Measurements from ENCODE around the gene IFNG. TPM values are rescaled to one million over a fixed set of nuclear protein-coding genes. Genes with fewer than 3 reads are reported as not detected.

IFNG gene
- polyA plus RNA-seq, 1 donor (not counting 4 experiments of a cell fraction or from before 2014, with no cell fraction given) = not detected

DNA sequence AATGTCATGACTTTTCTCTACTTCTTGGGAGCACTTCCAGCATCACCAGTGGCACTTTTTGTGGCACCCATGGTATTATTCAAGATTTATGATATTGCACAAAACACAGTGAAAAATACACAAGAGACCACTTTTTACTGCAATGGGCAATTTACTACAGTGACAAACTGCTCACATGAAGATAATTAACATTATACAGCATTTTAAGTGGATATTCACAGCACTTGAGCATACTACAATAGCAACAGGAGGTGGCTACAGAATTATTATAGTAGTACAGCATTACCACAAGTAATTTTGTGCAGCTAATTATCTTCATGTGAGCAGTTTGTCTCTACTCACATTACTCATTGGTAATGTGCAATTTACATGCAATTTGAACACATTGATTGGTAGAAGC, 47.7 kb upstream of the IFNG start:
- Histone ChIP-seq H3K27ac (ENCODE audit: control insufficient read depth, insufficient read depth, low read length) (no peak overlapping the region), H3K79me2 (ENCODE audit: control insufficient read depth, insufficient read depth, low read length) (no peaks in the 10 kb centered on the region), H3K9me1 (ENCODE audit: control insufficient read depth, extremely low read depth, insufficient read depth, low read length) (no peaks in the 10 kb centered on the region), H3K4me2 (ENCODE audit: control insufficient read depth, extremely low read depth, insufficient read depth, low read depth, low read length) (no peak overlapping the region), H3K9me3 (ENCODE audit: control insufficient read depth, low read depth, low read length) (no peaks in the 10 kb centered on the region), H3K4me1 (ENCODE audit: control insufficient read depth, extremely low read depth, insufficient read depth, low read length) (no peaks in the 10 kb centered on the region), H3K4me3 (ENCODE audit: control insufficient read depth in 2 of 3, extremely low read depth in 1 of 3, insufficient read depth in 2 of 3, low read depth in 1 of 3, low read length in 3 of 3) (no peak overlapping the region), H2AFZ (ENCODE audit: control insufficient read depth, low read length) (no peak overlapping the region), H3K36me3 (ENCODE audit: control insufficient read depth in 2 of 2, extremely low read depth in 1 of 2, insufficient read depth in 2 of 2, low read length in 2 of 2) (no peaks in the 10 kb centered on the region), H3K9ac (ENCODE audit: control insufficient read depth, extremely low read depth, insufficient read depth, low read length) (no peak overlapping the region), H4K20me1 (ENCODE audit: control insufficient read depth, extremely low read depth, insufficient read depth, low read length) (no peaks in the 10 kb centered on the region), H3K27me3 (ENCODE audit: control insufficient read depth, extremely low read depth, insufficient read depth, low read length) (peaks cover 13% of the 10 kb centered on the region)
- TF ChIP-seq EZH2 (IDR thresholded peaks at IDR 0.05; ENCODE audit: low read length) = no peak
- no peak for TF ChIP-seq CTCF (optimal IDR thresholded peaks at IDR 0.05 in 1 of 3, IDR thresholded peaks at IDR 0.05 in 1 of 3, conservative IDR thresholded peaks at IDR 0.05 in 1 of 3; ENCODE audit: extremely low read depth in 1 of 3, insufficient read depth in 2 of 3, low read length in 3 of 3)
- dilution Hi-C loops (cut with MboI; ENCODE audit: extremely low pct_ligation_motif_present, low sequenced_read_pairs) = loop anchor here (25.0 kb wide), 1 partner anchor 105 kb away; no protein-coding TSS in a partner anchor
- DNase-seq (ENCODE audit: low read depth, low spot score) (no peak), FAIRE-seq (no peak)

DNA sequence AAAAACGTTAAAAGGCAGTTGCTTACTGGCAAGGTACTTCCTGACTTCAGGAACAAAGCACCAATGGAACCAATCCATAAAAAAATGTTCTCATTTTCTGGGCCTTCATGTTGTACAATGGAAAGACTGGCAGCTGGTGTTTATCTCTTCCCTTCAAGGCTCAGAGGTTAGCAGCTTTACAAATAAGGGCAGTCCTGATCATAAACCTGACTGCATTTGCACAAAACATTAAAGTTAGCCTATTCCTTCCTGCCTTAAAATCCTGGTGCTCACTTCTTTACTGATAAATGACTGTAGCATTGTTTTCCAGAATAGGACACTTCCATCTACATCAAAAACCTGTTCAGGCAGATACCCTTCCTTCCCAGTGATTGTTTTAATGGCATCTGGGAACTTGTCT, 46.9 kb upstream of the IFNG start:
- TF ChIP-seq CTCF (optimal IDR thresholded peaks at IDR 0.05 in 1 of 3, IDR thresholded peaks at IDR 0.05 in 1 of 3, conservative IDR thresholded peaks at IDR 0.05 in 1 of 3; ENCODE audit: extremely low read depth in 1 of 3, insufficient read depth in 2 of 3, low read length in 3 of 3) (no peak), EZH2 (IDR thresholded peaks at IDR 0.05; ENCODE audit: low read length) (no peak)
- H3K27ac ChIP-seq (ENCODE audit: control insufficient read depth, insufficient read depth, low read length) = no peak overlapping the region
- no peaks in the 10 kb centered on the region for H4K20me1 ChIP-seq (ENCODE audit: control insufficient read depth, extremely low read depth, insufficient read depth, low read length)
- H3K4me3 ChIP-seq (ENCODE audit: control insufficient read depth in 2 of 3, extremely low read depth in 1 of 3, insufficient read depth in 2 of 3, low read depth in 1 of 3, low read length in 3 of 3) = no peak overlapping the region
- H3K9me3 ChIP-seq (ENCODE audit: control insufficient read depth, low read depth, low read length) = no peaks in the 10 kb centered on the region
- dilution Hi-C loops (cut with MboI; ENCODE audit: extremely low pct_ligation_motif_present, low sequenced_read_pairs) = loop anchor here (25.0 kb wide), 1 partner anchor 106 kb away; no protein-coding TSS in a partner anchor
- DNase-seq (ENCODE audit: low read depth, low spot score) (no peak), FAIRE-seq (peak; percentile 81)
- no peaks in the 10 kb centered on the region for H3K4me1 ChIP-seq (ENCODE audit: control insufficient read depth, extremely low read depth, insufficient read depth, low read length)
- H3K4me2 ChIP-seq (ENCODE audit: control insufficient read depth, extremely low read depth, insufficient read depth, low read depth, low read length) = no peak overlapping the region
- peaks cover 15% of the 10 kb centered on the region for H3K27me3 ChIP-seq (ENCODE audit: control insufficient read depth, extremely low read depth, insufficient read depth, low read length)
- H3K79me2 ChIP-seq (ENCODE audit: control insufficient read depth, insufficient read depth, low read length) = no peaks in the 10 kb centered on the region
- no peak overlapping the region for H2AFZ ChIP-seq (ENCODE audit: control insufficient read depth, low read length)
- H3K9ac ChIP-seq (ENCODE audit: control insufficient read depth, extremely low read depth, insufficient read depth, low read length) = no peak overlapping the region
- no peaks in the 10 kb centered on the region for H3K36me3 ChIP-seq (ENCODE audit: control insufficient read depth in 2 of 2, extremely low read depth in 1 of 2, insufficient read depth in 2 of 2, low read length in 2 of 2)
- no peaks in the 10 kb centered on the region for H3K9me1 ChIP-seq (ENCODE audit: control insufficient read depth, extremely low read depth, insufficient read depth, low read length)

All from keratinocyte (primary cell).